Mammary epithelial cell (primary cell): ENCODE measurements around the gene TRMT10B.

Source experiments
- CTCF ChIP-seq, 2 donors: IDR thresholded peaks in 1 of 2; conservative IDR thresholded peaks in 1 of 2; 2 replicates each; pipeline ENCODE4 v1.5.1; 2011 to 2012; ENCODE audit warnings: inconsistent platforms in 2 of 2, low read length in 2 of 2, mild to moderate bottlenecking in 2 of 2, control low read depth in 1 of 2, low read depth in 1 of 2; ENCODE audit not compliant: insufficient read depth in 1 of 2; ENCODE audit errors: extremely low read depth in 1 of 2
- EZH2 ChIP-seq: IDR thresholded peaks from 2 replicates; pipeline ENCODE4 v1.6.1; 2012; ENCODE audit warnings: low read length, inconsistent platforms, borderline replicate concordance

DNA sequence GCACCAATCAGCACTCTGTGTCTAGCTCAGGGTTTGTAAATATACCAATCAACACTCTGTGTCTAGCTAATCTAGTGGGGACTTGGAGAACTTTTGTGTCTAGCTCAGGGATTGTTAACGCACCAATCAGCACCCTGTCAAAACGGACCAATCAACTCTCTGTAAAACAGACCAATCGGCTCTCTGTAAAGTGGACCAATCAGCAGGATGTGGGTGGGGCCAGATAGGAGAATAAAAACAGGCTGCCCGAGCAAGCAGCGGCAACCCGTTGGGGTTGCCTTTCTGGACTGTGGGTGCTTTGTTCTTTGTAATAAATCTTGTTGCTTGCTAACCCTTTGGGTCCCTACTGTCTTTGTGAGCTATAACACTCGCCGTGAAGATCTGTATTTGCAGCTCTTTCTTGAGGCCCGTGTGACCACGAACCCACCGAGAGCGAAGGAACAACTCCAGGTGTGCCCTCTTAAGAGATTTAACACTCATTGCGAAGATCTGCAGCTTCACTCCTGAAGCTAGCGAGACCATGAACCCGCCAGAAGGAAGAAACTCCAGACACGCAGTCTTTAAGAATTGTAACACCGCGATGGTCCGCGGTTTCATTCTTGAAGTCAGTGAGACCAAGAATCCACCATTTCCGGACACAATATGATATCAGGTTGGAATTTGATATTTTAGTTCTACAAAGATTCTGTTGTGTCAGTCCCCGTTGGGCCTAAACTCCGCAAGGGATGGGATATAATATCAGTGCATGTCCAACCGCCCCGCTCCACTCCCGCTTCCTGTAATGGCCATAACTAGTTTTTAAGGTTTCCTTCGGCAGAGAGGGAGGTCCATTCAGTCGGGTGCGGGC lies 740 bp upstream of the TRMT10B start:
- no peak for TF ChIP-seq CTCF (conservative IDR thresholded peaks at IDR 0.05 in 1 of 2, IDR thresholded peaks at IDR 0.05 in 1 of 2; ENCODE audit: extremely low read depth in 1 of 2, insufficient read depth in 1 of 2, low read depth in 1 of 2, low read length in 2 of 2)
- TF ChIP-seq EZH2: no peak
